Immature natural killer cell (primary cell): ENCODE results near the gene TEAD1. TPM values are rescaled to one million over a fixed set of nuclear protein-coding genes. Genes with fewer than 3 reads are reported as not detected.

ENCODE experiments used
- DNase-seq, 3 donors: peaks; one replicate each; pipeline ENCODE4 v3.0.0; 2022; ENCODE audit warnings: mixed read lengths in 1 of 3
- H3K27ac Mint-ChIP-seq, 6 donors: one replicate each; pipeline ENCODE4 v1.8.0; 2020; ENCODE audit warnings: mixed read lengths in 6 of 6, mild to moderate bottlenecking in 5 of 6, inconsistent platforms in 4 of 6, moderate library complexity in 3 of 6
- H3K27me3 Mint-ChIP-seq, 3 donors: one replicate each; pipeline ENCODE4 v1.8.0; 2020 to 2021; ENCODE audit warnings: low read depth in 3 of 3, mild to moderate bottlenecking in 3 of 3, mixed read lengths in 3 of 3, moderate library complexity in 3 of 3, inconsistent platforms in 1 of 3
- H3K36me3 Mint-ChIP-seq, 3 donors: one replicate each; pipeline ENCODE4 v1.8.0; 2020; ENCODE audit warnings: mixed read lengths in 3 of 3, inconsistent platforms in 2 of 3, mild to moderate bottlenecking in 2 of 3
- H3K4me1 Mint-ChIP-seq, 2 donors: one replicate each; pipeline ENCODE4 v1.8.0; 2020; ENCODE audit warnings: inconsistent platforms in 2 of 2, mild to moderate bottlenecking in 2 of 2, mixed read lengths in 2 of 2, moderate library complexity in 1 of 2
- H3K4me3 Mint-ChIP-seq, 5 donors: one replicate each; pipeline ENCODE4 v1.8.0; 2020; ENCODE audit warnings: mild to moderate bottlenecking in 5 of 5, mixed read lengths in 5 of 5, inconsistent platforms in 3 of 5, moderate library complexity in 3 of 5
- H3K9me3 Mint-ChIP-seq, 6 donors: one replicate each; pipeline ENCODE4 v1.8.0; 2020; ENCODE audit warnings: mild to moderate bottlenecking in 6 of 6, mixed read lengths in 6 of 6, inconsistent platforms in 4 of 6, moderate library complexity in 3 of 6
- polyA plus RNA-seq, 3 donors: library from polyadenylated mRNA; unstranded; fragments of 300-500 nt; fragmentation: Illumina TruSeq; gene quantifications; one replicate each; pipeline ENCODE4 v1.2.3, GENCODE V29; 2021

Gene TEAD1
- polyA plus RNA-seq, 3 donors from 2014 or later: not detected

DNA sequence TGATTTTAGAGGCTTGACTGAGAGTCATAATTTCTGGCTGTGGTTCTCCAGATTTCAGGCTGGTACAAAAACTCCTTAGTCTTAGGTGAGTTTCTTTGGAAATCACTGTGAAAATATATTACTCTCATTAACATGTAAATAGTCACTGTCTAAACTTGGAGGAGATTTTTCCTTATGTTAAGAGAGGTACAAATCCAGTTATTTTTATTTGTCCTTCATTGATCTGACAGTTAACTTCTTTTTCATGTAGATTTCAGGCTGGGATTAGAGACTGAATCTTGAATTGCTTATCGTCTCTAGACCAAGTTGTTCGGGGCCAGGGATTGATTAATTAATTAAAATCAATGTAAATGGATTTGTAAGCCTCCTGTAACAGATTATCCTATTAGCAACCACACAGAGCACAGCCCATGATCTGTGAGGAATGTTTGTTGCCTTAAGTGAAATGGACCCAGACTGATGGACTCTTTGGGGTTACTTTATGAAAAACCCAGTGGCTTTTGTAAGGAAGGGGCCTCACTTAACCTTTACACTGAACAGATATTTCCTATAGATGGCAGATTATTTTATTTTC is 21.1 kb downstream of the TEAD1 start:
- no peaks in the 10 kb centered on the region for H3K36me3 Mint-ChIP-seq
- H3K27me3 Mint-ChIP-seq: peaks cover 5 to 15% (median 7%) of the 10 kb centered on the region in 3 donors
- H3K4me3 Mint-ChIP-seq: no peak overlapping the region

GRCh38 chr11:12695873-12696272 is 21.7 kb downstream of the TEAD1 start:
- Mint-ChIP-seq H3K27ac (no peak overlapping the region), H3K9me3 (peaks cover 0 to 2% (median 0%) of the 10 kb centered on the region in 6 donors), H3K36me3 (no peaks in the 10 kb centered on the region), H3K4me1 (no peaks in the 10 kb centered on the region), H3K27me3 (peaks cover 5 to 15% (median 7%) of the 10 kb centered on the region in 3 donors), H3K4me3 (no peak overlapping the region)
- no peak for DNase-seq

More for the DNA sequence above, 21.1 kb downstream of the TEAD1 start:
- H3K27ac Mint-ChIP-seq: no peak overlapping the region
- peaks cover 0 to 2% (median 0%) of the 10 kb centered on the region in 6 donors for H3K9me3 Mint-ChIP-seq
- DNase-seq: no peak
- H3K4me1 Mint-ChIP-seq: no peaks in the 10 kb centered on the region

DNA sequence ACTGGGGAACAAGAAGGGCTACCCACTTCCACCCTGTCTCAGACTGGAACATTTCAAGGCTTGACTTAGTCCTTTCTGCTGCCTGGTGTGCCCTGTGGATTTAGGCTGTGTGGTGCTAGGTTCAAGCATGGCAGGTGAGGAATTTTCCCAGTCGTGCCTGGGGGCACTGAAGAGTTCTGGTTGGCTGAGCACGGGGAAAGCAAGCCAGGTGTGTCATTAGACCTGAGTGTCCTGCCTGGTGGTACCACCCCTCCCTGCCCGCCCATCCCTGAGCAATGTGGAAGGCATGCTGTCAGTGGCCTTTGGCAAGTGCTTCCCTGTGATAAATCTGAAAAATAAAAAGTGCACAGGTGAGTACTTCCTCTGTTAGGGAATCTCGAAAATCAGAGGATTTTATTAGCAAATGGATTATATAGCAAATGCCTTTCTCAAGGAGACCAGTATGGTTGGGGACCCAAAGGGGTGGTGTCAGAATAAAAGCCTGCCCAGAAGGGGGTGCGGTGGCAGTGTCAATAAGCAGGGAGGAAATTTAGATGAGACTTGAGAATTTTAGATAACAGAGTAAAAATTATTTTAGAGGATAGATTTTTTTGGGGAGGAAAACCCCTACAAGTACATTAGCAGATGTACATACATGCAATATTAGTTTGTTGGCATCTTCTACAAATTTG is 22.8 kb downstream of the TEAD1 start:
- Mint-ChIP-seq H3K9me3 (no peaks in the 10 kb centered on the region), H3K27me3 (peaks cover 7 to 18% (median 9%) of the 10 kb centered on the region in 3 donors), H3K4me3 (no peak overlapping the region), H3K27ac (no peak overlapping the region), H3K36me3 (no peaks in the 10 kb centered on the region), H3K4me1 (no peaks in the 10 kb centered on the region)
- DNase-seq: no peak

GRCh38 chr11:12698048-12698447 is 23.8 kb downstream of the TEAD1 start:
- Mint-ChIP-seq H3K27me3 (peaks cover 7 to 18% (median 9%) of the 10 kb centered on the region in 3 donors), H3K9me3 (no peaks in the 10 kb centered on the region), H3K4me3 (no peak overlapping the region)

GRCh38 chr11:12701811-12702592 is 27.8 kb downstream of the TEAD1 start:
- no peak overlapping the region for H3K4me3 Mint-ChIP-seq
- peaks cover 0 to 6% (median 4%) of the 10 kb centered on the region in 3 donors for H3K27me3 Mint-ChIP-seq
- DNase-seq: no peak
- no peak overlapping the region for H3K27ac Mint-ChIP-seq
- H3K9me3 Mint-ChIP-seq: no peaks in the 10 kb centered on the region
- H3K4me1 Mint-ChIP-seq: no peaks in the 10 kb centered on the region
- H3K36me3 Mint-ChIP-seq: no peaks in the 10 kb centered on the region

More at GRCh38 chr11:12698048-12698447, 23.8 kb downstream of the TEAD1 start:
- Mint-ChIP-seq H3K27ac (no peak overlapping the region), H3K4me1 (no peaks in the 10 kb centered on the region), H3K36me3 (no peaks in the 10 kb centered on the region)
- no peak for DNase-seq

- Mint-ChIP-seq H3K27ac (no peak overlapping the region), H3K9me3 (no peaks in the 10 kb centered on the region), H3K4me3 (no peak overlapping the region), H3K4me1 (no peaks in the 10 kb centered on the region), H3K27me3 (peaks cover 0 to 9% (median 4%) of the 10 kb centered on the region in 3 donors), H3K36me3 (no peaks in the 10 kb centered on the region)
- no peak for DNase-seq
Measured at GRCh38 chr11:12702999-12703453, 28.8 kb downstream of the TEAD1 start.

DNA sequence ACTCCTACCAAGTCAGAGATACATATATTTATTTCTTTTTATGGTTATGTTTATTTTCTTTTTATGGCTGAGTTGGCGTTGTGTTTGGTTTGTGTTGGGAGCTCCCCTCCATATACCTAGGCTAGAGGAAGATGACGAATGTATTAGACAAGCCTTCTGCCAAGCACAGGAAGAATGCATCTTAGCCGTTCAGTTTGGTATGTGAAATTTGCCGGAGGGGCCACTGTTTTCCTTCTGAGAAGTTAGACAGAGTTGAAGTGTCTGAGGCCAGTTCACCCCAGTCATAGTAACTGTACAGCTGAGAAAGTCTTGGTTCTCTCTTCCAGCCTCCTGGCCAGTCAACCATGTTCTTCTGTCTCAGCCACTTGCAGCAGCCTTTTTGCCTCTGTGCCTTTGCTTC is 29.8 kb downstream of the TEAD1 start:
- H3K36me3 Mint-ChIP-seq: no peaks in the 10 kb centered on the region
- H3K9me3 Mint-ChIP-seq: no peaks in the 10 kb centered on the region
- DNase-seq: no peak
- H3K4me1 Mint-ChIP-seq: no peaks in the 10 kb centered on the region
- peaks cover 3 to 8% (median 4%) of the 10 kb centered on the region in 3 donors for H3K27me3 Mint-ChIP-seq
- no peak overlapping the region for H3K4me3 Mint-ChIP-seq
- no peak overlapping the region for H3K27ac Mint-ChIP-seq

GRCh38 chr11:12705874-12706273 is 31.7 kb downstream of the TEAD1 start:
- no peaks in the 10 kb centered on the region for H3K4me1 Mint-ChIP-seq
- DNase-seq: no peak
- H3K27ac Mint-ChIP-seq: no peak overlapping the region
- H3K27me3 Mint-ChIP-seq: peaks cover 3 to 14% (median 4%) of the 10 kb centered on the region in 3 donors
- no peaks in the 10 kb centered on the region for H3K36me3 Mint-ChIP-seq
- H3K9me3 Mint-ChIP-seq: peaks cover 0 to 2% (median 0%) of the 10 kb centered on the region in 6 donors
- H3K4me3 Mint-ChIP-seq: no peak overlapping the region

- no peaks in the 10 kb centered on the region for H3K4me1 Mint-ChIP-seq
- DNase-seq: no peak
- no peaks in the 10 kb centered on the region for H3K36me3 Mint-ChIP-seq
- peaks cover 2 to 13% (median 3%) of the 10 kb centered on the region in 3 donors for H3K27me3 Mint-ChIP-seq
- no peak overlapping the region for H3K27ac Mint-ChIP-seq
- H3K4me3 Mint-ChIP-seq: no peak overlapping the region
- peaks cover 0 to 2% (median 0%) of the 10 kb centered on the region in 6 donors for H3K9me3 Mint-ChIP-seq
Measured at GRCh38 chr11:12706545-12707499, 32.6 kb downstream of the TEAD1 start.

GRCh38 chr11:12707500-12707880 is 33.3 kb downstream of the TEAD1 start:
- DNase-seq: no peak
- Mint-ChIP-seq H3K4me1 (no peaks in the 10 kb centered on the region), H3K27ac (no peak overlapping the region), H3K36me3 (no peaks in the 10 kb centered on the region), H3K27me3 (peaks cover 3 to 13% (median 3%) of the 10 kb centered on the region in 3 donors), H3K4me3 (no peak overlapping the region), H3K9me3 (peaks cover 0 to 2% (median 0%) of the 10 kb centered on the region in 6 donors)

GRCh38 chr11:12711496-12711895 is 37.3 kb downstream of the TEAD1 start:
- Mint-ChIP-seq H3K4me3 (no peak overlapping the region), H3K27ac (no peak overlapping the region), H3K4me1 (no peaks in the 10 kb centered on the region), H3K36me3 (no peaks in the 10 kb centered on the region), H3K9me3 (peaks cover 0 to 2% (median 0%) of the 10 kb centered on the region in 6 donors), H3K27me3 (peaks cover 3 to 24% (median 8%) of the 10 kb centered on the region in 3 donors)
- DNase-seq: no peak

DNA sequence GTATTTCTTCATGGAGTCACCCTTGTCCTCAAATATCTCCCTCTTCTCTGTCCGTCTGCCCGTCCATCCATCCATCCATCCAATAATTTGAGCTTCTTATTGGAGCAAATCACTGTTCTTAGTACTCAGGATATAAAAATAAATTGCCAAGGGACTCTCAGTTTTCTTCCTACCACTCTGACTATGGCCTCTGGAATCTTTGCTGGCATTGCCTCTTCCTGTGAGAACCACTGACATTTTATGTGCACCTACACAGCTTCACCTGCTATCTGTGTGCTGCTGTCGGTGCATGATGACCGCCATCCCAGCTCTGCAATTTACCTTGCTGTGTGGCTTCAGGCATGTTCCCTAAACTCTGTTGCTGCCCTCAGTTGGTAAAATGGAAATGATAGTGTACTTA is 37.9 kb downstream of the TEAD1 start:
- H3K9me3 Mint-ChIP-seq: peaks cover 0 to 4% (median 0%) of the 10 kb centered on the region in 6 donors
- H3K4me1 Mint-ChIP-seq: peaks cover 0 to under 1% of the 10 kb centered on the region in 2 donors
- peaks cover 3 to 24% (median 8%) of the 10 kb centered on the region in 3 donors for H3K27me3 Mint-ChIP-seq
- H3K36me3 Mint-ChIP-seq: no peaks in the 10 kb centered on the region
- H3K4me3 Mint-ChIP-seq: no peak overlapping the region
- H3K27ac Mint-ChIP-seq: no peak overlapping the region
- no peak for DNase-seq

- no peaks in the 10 kb centered on the region for H3K36me3 Mint-ChIP-seq
- peaks cover 5 to 20% of the 10 kb centered on the region in 2 donors for H3K4me1 Mint-ChIP-seq
- no peak overlapping the region for H3K27ac Mint-ChIP-seq
- DNase-seq: no peak
- peaks cover 2 to 20% (median 15%) of the 10 kb centered on the region in 3 donors for H3K27me3 Mint-ChIP-seq
- H3K9me3 Mint-ChIP-seq: peaks cover 0 to 10% (median 0%) of the 10 kb centered on the region in 6 donors
- H3K4me3 Mint-ChIP-seq: no peak overlapping the region
Measured at GRCh38 chr11:12715131-12715530, 40.9 kb downstream of the TEAD1 start.
